ENCODE results near the gene SLC49A4.

SLC49A4 gene

DNA sequence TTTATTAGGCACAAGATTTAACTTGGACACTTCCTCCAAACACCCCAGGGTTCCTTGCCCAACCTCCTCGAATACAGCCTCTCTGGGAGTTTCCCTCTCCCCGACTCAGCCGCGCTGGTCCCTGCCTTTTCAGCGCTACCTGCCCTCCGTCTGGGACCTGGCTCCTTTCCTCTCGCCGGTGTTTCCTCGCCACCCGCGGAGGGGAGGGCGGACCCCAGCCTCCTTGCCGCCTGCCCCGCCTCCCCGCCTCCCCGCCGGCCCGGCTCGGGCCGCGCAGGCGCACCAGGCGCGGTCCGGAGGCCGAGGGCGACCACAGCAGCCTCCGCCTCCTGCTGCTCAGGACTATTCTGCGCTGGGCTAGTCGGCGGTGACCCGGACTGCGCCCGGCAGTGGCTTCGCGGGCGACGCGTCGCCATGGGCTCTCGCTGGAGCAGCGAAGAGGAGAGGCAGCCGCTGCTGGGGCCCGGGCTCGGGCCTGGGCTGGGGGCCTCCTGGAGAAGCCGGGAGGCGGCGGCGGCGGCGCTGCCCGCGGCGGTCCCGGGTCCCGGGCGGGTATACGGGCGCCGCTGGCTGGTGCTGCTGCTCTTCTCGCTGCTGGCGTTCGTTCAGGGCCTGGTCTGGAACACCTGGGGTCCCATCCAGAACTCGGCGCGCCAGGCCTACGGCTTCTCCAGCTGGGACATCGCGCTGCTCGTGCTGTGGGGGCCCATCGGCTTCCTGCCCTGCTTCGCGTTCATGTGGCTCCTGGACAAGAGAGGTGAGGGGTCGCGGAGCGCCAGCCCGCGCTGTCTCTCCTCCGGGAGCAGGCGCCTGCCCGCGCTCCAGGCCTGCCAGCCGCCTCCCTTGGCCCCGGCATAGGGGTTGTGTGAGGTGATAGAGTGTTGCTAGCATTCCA lies at the start of gene SLC49A4 (continued):
- TF ChIP-seq PRDM10 (tag by site-specific recombination; IDR thresholded peaks at IDR 0.05) = peak; percentile 67
- no peak; the same call in 1 of the 2 replicates for TF ChIP-seq ZNF423 (tag by site-specific recombination; IDR thresholded peaks at IDR 0.05)
- TF ChIP-seq OVOL3 (tag by site-specific recombination; IDR thresholded peaks at IDR 0.05) = 0 out of 2 replicates have a peak, but pooled peaks have one; percentile 5
- TF ChIP-seq ZNF366 (tag by site-specific recombination; conservative IDR thresholded peaks at IDR 0.05) = peak; percentile 80
- TF ChIP-seq KLF8 (tag by site-specific recombination; IDR thresholded peaks at IDR 0.05) = peak; percentile 69
- no peak for TF ChIP-seq ZNF776 (tag by site-specific recombination; IDR thresholded peaks at IDR 0.05; ENCODE audit: borderline replicate concordance)
- TF ChIP-seq ZNF600 (tag by site-specific recombination; IDR thresholded peaks at IDR 0.05) = peak; percentile 80
- TF ChIP-seq ZNF513 (tag by site-specific recombination; IDR thresholded peaks at IDR 0.05) = no peak
- TF ChIP-seq ZNF664 (tag by site-specific recombination; IDR thresholded peaks at IDR 0.05) = no peak
- no peak for TF ChIP-seq ZNF48 (tag by site-specific recombination; IDR thresholded peaks at IDR 0.05)
- TF ChIP-seq HOXC10 (CRISPR knock-in tag; IDR thresholded peaks at IDR 0.05) = no peak
- TF ChIP-seq, protein P1, sequence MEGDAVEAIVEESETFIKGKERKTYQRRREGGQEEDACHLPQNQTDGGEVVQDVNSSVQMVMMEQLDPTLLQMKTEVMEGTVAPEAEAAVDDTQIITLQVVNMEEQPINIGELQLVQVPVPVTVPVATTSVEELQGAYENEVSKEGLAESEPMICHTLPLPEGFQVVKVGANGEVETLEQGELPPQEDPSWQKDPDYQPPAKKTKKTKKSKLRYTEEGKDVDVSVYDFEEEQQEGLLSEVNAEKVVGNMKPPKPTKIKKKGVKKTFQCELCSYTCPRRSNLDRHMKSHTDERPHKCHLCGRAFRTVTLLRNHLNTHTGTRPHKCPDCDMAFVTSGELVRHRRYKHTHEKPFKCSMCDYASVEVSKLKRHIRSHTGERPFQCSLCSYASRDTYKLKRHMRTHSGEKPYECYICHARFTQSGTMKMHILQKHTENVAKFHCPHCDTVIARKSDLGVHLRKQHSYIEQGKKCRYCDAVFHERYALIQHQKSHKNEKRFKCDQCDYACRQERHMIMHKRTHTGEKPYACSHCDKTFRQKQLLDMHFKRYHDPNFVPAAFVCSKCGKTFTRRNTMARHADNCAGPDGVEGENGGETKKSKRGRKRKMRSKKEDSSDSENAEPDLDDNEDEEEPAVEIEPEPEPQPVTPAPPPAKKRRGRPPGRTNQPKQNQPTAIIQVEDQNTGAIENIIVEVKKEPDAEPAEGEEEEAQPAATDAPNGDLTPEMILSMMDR (tag by site-specific recombination; IDR thresholded peaks at IDR 0.05) = no peak
- TF ChIP-seq ZNF155 (tag by site-specific recombination; IDR thresholded peaks at IDR 0.05) = no peak
- TF ChIP-seq ZBTB20 (tag by site-specific recombination; IDR thresholded peaks at IDR 0.05) = peak; percentile 84
- TF ChIP-seq, protein P2, sequence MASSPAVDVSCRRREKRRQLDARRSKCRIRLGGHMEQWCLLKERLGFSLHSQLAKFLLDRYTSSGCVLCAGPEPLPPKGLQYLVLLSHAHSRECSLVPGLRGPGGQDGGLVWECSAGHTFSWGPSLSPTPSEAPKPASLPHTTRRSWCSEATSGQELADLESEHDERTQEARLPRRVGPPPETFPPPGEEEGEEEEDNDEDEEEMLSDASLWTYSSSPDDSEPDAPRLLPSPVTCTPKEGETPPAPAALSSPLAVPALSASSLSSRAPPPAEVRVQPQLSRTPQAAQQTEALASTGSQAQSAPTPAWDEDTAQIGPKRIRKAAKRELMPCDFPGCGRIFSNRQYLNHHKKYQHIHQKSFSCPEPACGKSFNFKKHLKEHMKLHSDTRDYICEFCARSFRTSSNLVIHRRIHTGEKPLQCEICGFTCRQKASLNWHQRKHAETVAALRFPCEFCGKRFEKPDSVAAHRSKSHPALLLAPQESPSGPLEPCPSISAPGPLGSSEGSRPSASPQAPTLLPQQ (tag by site-specific recombination; IDR thresholded peaks at IDR 0.05) = peak; percentile 35; the same call in 1 of the 2 replicates
- no peak for TF ChIP-seq ZSCAN18 (tag by site-specific recombination; IDR thresholded peaks at IDR 0.05)
